HEK293T (cell line): ENCODE data around the gene KIF1A.

Source experiments
- BHLHE40 ChIP-seq: fragments of 450-650 bp; IDR thresholded peaks from 2 replicates; pipeline ENCODE4 v1.6.1; 2016; ENCODE audit warnings: mild to moderate bottlenecking, moderate library complexity, borderline replicate concordance
- ELF4 ChIP-seq: fragments of 450-650 bp; IDR thresholded peaks from 2 replicates; pipeline ENCODE4 v1.6.1; 2017; ENCODE audit warnings: antibody characterized with exemption
- FOXM1 ChIP-seq: fragments of 450-650 bp; IDR thresholded peaks from 2 replicates; pipeline ENCODE4 v1.6.1; 2017; ENCODE audit warnings: mild to moderate bottlenecking, borderline replicate concordance
- L3MBTL2 ChIP-seq: fragments of 450-650 bp; conservative IDR thresholded peaks from 2 replicates; pipeline ENCODE4 v1.6.1; 2016; ENCODE audit warnings: mild to moderate bottlenecking
- SP1 ChIP-seq: fragments of 450-650 bp; IDR thresholded peaks from 2 replicates; pipeline ENCODE4 v1.6.1; 2017
- SUZ12 ChIP-seq: fragments of 450-650 bp; IDR thresholded peaks from 2 replicates; pipeline ENCODE4 v1.6.1; 2016; ENCODE audit warnings: mild to moderate bottlenecking

- TF ChIP-seq BHLHE40 (no peak), ELF4 (no peak), SP1 (no peak), SUZ12 (no peak), FOXM1 (no peak), L3MBTL2 (no peak)
Observed at GRCh38 chr2:240741091-240741490, 78.9 kb downstream of the KIF1A start.
